ENCODE data around the gene ZNF451.

- TF ChIP-seq CTCF (IDR thresholded peaks at IDR 0.05; ENCODE audit: insufficient read depth, low read depth, low read length) (no peak), EZH2 (IDR thresholded peaks at IDR 0.05; ENCODE audit: insufficient read depth, low read length) (no peak)
Measured at GRCh38 chr6:57089265-57089664, 723 bp upstream of the ZNF451 start.

All from astrocyte (in vitro differentiated cells and primary cell).